CD14-positive monocyte (primary cell): ENCODE results near the gene NEDD4L. TPM values are rescaled to one million over a fixed set of nuclear protein-coding genes. Genes with fewer than 3 reads are reported as not detected.

Source experiments
- DNase-seq, 3 donors: peaks; one replicate each; pipeline ENCODE4 v3.0.0-alpha.2; 2011 to 2022
- H2AFZ ChIP-seq: 2 replicates; pipeline ENCODE4 v1.6.0; 2012; ENCODE audit warnings: mild to moderate bottlenecking, low read depth, low read length, inconsistent platforms; ENCODE audit not compliant: insufficient read depth, poor library complexity, severe bottlenecking
- H3K27ac ChIP-seq, 2 donors: 1 replicate in 1 of 2; 2 replicates in 1 of 2; pipeline ENCODE4 v1.5.1; 2012 to 2013; ENCODE audit warnings: low read length in 2 of 2, control low read depth in 1 of 2, inconsistent platforms in 1 of 2, low read depth in 1 of 2, mild to moderate bottlenecking in 1 of 2
- H3K27me3 ChIP-seq, 2 donors: one replicate each; pipeline versions ENCODE4 v1.6.0 to v1.6.1; 2011 to 2013; ENCODE audit warnings: low read length in 2 of 2; ENCODE audit not compliant: control insufficient read depth in 2 of 2, insufficient read depth in 2 of 2
- H3K36me3 ChIP-seq, 2 donors: replicated peaks in 1 of 2; 1 replicate in 1 of 2; 2 replicates in 1 of 2; pipeline versions ENCODE4 v1.5.1 to v1.6.1; 2012 to 2013; ENCODE audit warnings: low read length in 2 of 2, control low read depth in 1 of 2, inconsistent platforms in 1 of 2, mild to moderate bottlenecking in 1 of 2; ENCODE audit not compliant: insufficient read depth in 2 of 2, control insufficient read depth in 1 of 2
- H3K4me1 ChIP-seq, 2 donors: 1 replicate in 1 of 2; 2 replicates in 1 of 2; pipeline versions ENCODE4 v1.5.1 to v1.6.1; 2012 to 2013; ENCODE audit warnings: low read length in 2 of 2, control low read depth in 1 of 2, inconsistent platforms in 1 of 2, mild to moderate bottlenecking in 1 of 2, moderate library complexity in 1 of 2; ENCODE audit not compliant: insufficient read depth in 2 of 2, control insufficient read depth in 1 of 2
- H3K4me2 ChIP-seq: replicated peaks from 2 replicates; pipeline ENCODE3; 2012; ENCODE audit warnings: low read length, moderate library complexity, mild to moderate bottlenecking; ENCODE audit not compliant: poor library complexity, severe bottlenecking; ENCODE audit errors: extremely low read depth
- H3K4me3 ChIP-seq, 3 experiments: fragments of 200-600 bp in 1 of 3; sonication (generic) in 1 of 3; replicated peaks in 1 of 3; 1 replicate in 2 of 3; 2 replicates in 1 of 3; pipeline ENCODE4 v1.5.1; 2011 to 2013; ENCODE audit warnings: low read length in 3 of 3, mild to moderate bottlenecking in 3 of 3, control low read depth in 2 of 3, low read depth in 2 of 3, inconsistent platforms in 1 of 3, moderate library complexity in 1 of 3
- H3K79me2 ChIP-seq: 2 replicates; pipeline ENCODE4 v1.6.0; 2012; ENCODE audit warnings: mild to moderate bottlenecking, control low read depth, inconsistent platforms, low read length, moderate library complexity; ENCODE audit not compliant: insufficient read depth
- H3K9ac ChIP-seq: 2 replicates; pipeline ENCODE4 v1.6.0; 2017; ENCODE audit warnings: low read length, mild to moderate bottlenecking; ENCODE audit not compliant: insufficient read depth, poor library complexity, severe bottlenecking
- H3K9me3 ChIP-seq, 2 donors: replicated peaks in 1 of 2; 1 replicate in 1 of 2; 2 replicates in 1 of 2; pipeline versions ENCODE4 v1.5.1 to v1.6.1; 2012 to 2013; ENCODE audit warnings: low read length in 2 of 2, control low read depth in 1 of 2; ENCODE audit not compliant: control insufficient read depth in 1 of 2, insufficient read depth in 1 of 2
- H4K20me1 ChIP-seq: 2 replicates; pipeline ENCODE4 v1.6.0; 2012; ENCODE audit warnings: mild to moderate bottlenecking, low read length, control low read depth, moderate library complexity; ENCODE audit not compliant: insufficient read depth
- H3K27ac Mint-ChIP-seq, 7 donors: one replicate each; pipeline ENCODE4 v1.8.0; 2020; ENCODE audit warnings: mild to moderate bottlenecking in 7 of 7, mixed read lengths in 7 of 7, moderate library complexity in 6 of 7, inconsistent platforms in 2 of 7
- H3K27me3 Mint-ChIP-seq, 3 donors: one replicate each; pipeline ENCODE4 v1.8.0; 2021 to 2022; ENCODE audit warnings: low read depth in 3 of 3, mild to moderate bottlenecking in 3 of 3, mixed read lengths in 3 of 3, moderate library complexity in 3 of 3, inconsistent platforms in 1 of 3
- H3K36me3 Mint-ChIP-seq, 2 donors: one replicate each; pipeline ENCODE4 v1.8.0; 2020; ENCODE audit warnings: mixed read lengths in 2 of 2, inconsistent platforms in 1 of 2, mild to moderate bottlenecking in 1 of 2
- H3K4me1 Mint-ChIP-seq: one replicate; pipeline ENCODE4 v1.8.0; 2020; ENCODE audit warnings: mild to moderate bottlenecking, mixed read lengths
- H3K4me3 Mint-ChIP-seq, 2 donors: one replicate each; pipeline ENCODE4 v1.8.0; 2020; ENCODE audit warnings: mild to moderate bottlenecking in 2 of 2, mixed read lengths in 2 of 2, moderate library complexity in 1 of 2
- H3K9me3 Mint-ChIP-seq, 7 donors: one replicate each; pipeline ENCODE4 v1.8.0; 2020 to 2022; ENCODE audit warnings: mixed read lengths in 7 of 7, mild to moderate bottlenecking in 6 of 7, moderate library complexity in 6 of 7, inconsistent platforms in 2 of 7
- WGBS: methylation state at CpG from one replicate; pipeline ENCODE4 v1.1.5; 2013; ENCODE audit warnings: missing lambda C conversion rate; ENCODE audit not compliant: insufficient coverage; 5-methylcytosine and 5-hydroxymethylcytosine counted together
- intact Hi-C, 2 donors: fragments of 100-400 bp; cut with micrococcal nuclease; formaldehyde crosslinking; loops; one replicate each; pipeline versions ENCODE4 v1.15.0 to v1.15.1; 2023
- polyA plus RNA-seq, 3 donors: library from polyadenylated mRNA; depleted of rRNA in 1 of 3; unstranded in 2 of 3; stranded (reverse) in 1 of 3; fragments of 300-500 nt in 2 of 3; fragments of >200 nt in 1 of 3; fragmentation: Illumina TruSeq in 2 of 3; gene quantifications; 1 replicate in 2 of 3; 2 replicates in 1 of 3; pipeline ENCODE4 v1.2.3, GENCODE V29; 2012 to 2021
- TF ChIP-seq, protein P1 (sequence below): fragments of 200-600 bp; IDR thresholded peaks from one replicate; pipeline ENCODE4 v1.8.0; 2022; ENCODE audit warnings: antibody characterized with exemption, mild to moderate bottlenecking

NEDD4L gene
- polyA plus RNA-seq, 3 donors, result 2.5 to 5.2 (median 4.5) TPM

DNA sequence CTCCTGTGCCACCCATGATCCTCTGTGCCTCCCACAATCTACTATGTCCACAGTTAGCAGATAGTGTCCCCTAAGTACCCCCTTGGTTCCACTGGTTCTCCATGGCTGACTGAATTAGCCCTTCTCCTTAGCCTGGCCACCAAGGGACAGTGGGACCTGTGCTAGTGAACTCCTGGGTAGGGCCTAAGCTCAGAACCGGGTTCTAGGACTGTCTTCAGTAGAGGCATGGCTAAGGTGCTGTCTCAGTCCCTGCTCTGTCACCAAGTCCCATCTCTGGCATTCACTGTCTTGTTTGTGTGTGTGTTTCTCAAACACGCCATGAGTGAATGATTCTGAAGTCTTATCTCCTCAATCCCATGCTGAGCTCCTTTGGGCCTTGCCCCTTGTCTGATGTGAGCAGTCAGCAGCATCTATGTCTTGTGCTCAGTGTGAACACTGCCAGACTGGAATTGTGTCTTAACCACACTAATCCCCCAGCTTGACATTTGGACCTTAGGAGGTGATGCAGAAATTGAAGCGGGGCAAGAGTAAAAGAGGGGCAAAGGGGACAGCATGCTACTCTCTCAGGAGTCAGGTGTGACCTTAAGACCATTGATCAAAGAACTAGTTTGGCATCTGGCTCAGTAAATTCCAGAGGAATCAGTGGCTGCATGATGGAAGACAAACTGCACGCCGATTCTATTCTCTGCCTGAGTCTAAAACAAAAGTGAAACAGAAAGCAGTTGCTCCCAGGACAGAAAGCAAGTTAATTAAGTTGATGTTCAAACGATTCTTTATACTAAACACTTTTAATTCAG, 394.3 kb downstream of the NEDD4L start:
- Histone ChIP-seq H3K4me2 (peak overlapping the region; percentile 59), H3K4me3 (peak overlapping the region; percentile 6 to 66 (median 62)), H3K4me1 (peaks cover 0 to 5% of the 10 kb centered on the region in 2 donors), H3K36me3 (no peaks in the 10 kb centered on the region), H3K27me3 (no peaks in the 10 kb centered on the region), H3K79me2 (no peaks in the 10 kb centered on the region), H3K27ac (peak overlapping the region in 1 of 2 donors; percentile 29), H4K20me1 (no peaks in the 10 kb centered on the region), H2AFZ (peak overlapping the region; percentile 81), H3K9me3 (no peaks in the 10 kb centered on the region), H3K9ac (peak overlapping the region; percentile 49)
- intact Hi-C loops, result no loop called here
- peaks cover 11% of the 10 kb centered on the region for H3K4me1 Mint-ChIP-seq
- H3K9me3 Mint-ChIP-seq, result peaks cover 0 to 3% (median 0%) of the 10 kb centered on the region in 7 donors
- H3K4me3 Mint-ChIP-seq, result peak overlapping the region; percentile 66 to 93
- H3K36me3 Mint-ChIP-seq, result no peaks in the 10 kb centered on the region
- no peak for DNase-seq
- TF ChIP-seq, protein P1, sequence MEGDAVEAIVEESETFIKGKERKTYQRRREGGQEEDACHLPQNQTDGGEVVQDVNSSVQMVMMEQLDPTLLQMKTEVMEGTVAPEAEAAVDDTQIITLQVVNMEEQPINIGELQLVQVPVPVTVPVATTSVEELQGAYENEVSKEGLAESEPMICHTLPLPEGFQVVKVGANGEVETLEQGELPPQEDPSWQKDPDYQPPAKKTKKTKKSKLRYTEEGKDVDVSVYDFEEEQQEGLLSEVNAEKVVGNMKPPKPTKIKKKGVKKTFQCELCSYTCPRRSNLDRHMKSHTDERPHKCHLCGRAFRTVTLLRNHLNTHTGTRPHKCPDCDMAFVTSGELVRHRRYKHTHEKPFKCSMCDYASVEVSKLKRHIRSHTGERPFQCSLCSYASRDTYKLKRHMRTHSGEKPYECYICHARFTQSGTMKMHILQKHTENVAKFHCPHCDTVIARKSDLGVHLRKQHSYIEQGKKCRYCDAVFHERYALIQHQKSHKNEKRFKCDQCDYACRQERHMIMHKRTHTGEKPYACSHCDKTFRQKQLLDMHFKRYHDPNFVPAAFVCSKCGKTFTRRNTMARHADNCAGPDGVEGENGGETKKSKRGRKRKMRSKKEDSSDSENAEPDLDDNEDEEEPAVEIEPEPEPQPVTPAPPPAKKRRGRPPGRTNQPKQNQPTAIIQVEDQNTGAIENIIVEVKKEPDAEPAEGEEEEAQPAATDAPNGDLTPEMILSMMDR, result no peak
- H3K27ac Mint-ChIP-seq, result peak overlapping the region in 4 of 7 donors; percentile 12 to 68 (median 31)
- 93% methylated on average over 2 of the region's 6 CpGs for WGBS
- H3K27me3 Mint-ChIP-seq, result peaks cover 0 to 5% (median 1%) of the 10 kb centered on the region in 3 donors

DNA sequence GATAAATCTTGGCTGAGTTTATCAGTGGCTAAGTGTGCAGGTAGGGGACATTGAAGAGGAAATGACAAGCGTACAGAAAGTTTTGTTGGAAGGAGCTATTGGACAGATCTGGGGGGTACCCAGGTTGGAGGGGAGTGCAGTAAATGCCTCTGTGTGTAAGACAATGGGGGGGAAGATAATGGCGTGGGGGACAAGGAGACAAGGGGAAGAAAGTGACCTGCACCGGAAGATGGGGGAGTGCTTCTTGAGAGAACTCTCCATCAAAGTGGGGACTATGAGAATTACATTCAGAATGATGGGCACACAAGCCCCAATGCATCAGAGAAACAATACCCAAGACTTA, 394.9 kb downstream of the NEDD4L start:
- peaks cover 0 to 5% (median 1%) of the 10 kb centered on the region in 3 donors for H3K27me3 Mint-ChIP-seq
- H3K27ac Mint-ChIP-seq, result peak overlapping the region in 4 of 7 donors; percentile 5 to 79 (median 44)
- intact Hi-C loops, result no loop called here
- Histone ChIP-seq H3K4me2 (peak overlapping the region; percentile 59), H3K9ac (peak overlapping the region; percentile 49), H3K36me3 (no peaks in the 10 kb centered on the region), H3K27ac (peak overlapping the region in 1 of 2 donors; percentile 29), H3K4me3 (peak overlapping the region; percentile 6 to 66 (median 62)), H2AFZ (peak overlapping the region; percentile 81), H3K27me3 (no peaks in the 10 kb centered on the region), H3K9me3 (no peaks in the 10 kb centered on the region), H4K20me1 (no peaks in the 10 kb centered on the region), H3K79me2 (no peaks in the 10 kb centered on the region), H3K4me1 (peaks cover 0 to 5% of the 10 kb centered on the region in 2 donors)
- TF ChIP-seq, protein P1, result no peak
- H3K4me3 Mint-ChIP-seq, result peak overlapping the region; percentile 66 to 93
- WGBS, result 14% methylated on average over 1 of the region's 3 CpGs
- peaks cover 0 to 3% (median 0%) of the 10 kb centered on the region in 7 donors for H3K9me3 Mint-ChIP-seq
- no peaks in the 10 kb centered on the region for H3K36me3 Mint-ChIP-seq
- peaks cover 11% of the 10 kb centered on the region for H3K4me1 Mint-ChIP-seq
- DNase-seq, result no peak
